CD4-positive, alpha-beta T cell treated with Interleukin-6 for 4 hours (primary cell): ENCODE data around the gene ACTA2.

Experiments used
- DNase-seq: peaks from one replicate; pipeline ENCODE4 v3.0.0-alpha.2; 2020; ENCODE audit warnings: mixed read lengths

The ACTA2 gene

DNA sequence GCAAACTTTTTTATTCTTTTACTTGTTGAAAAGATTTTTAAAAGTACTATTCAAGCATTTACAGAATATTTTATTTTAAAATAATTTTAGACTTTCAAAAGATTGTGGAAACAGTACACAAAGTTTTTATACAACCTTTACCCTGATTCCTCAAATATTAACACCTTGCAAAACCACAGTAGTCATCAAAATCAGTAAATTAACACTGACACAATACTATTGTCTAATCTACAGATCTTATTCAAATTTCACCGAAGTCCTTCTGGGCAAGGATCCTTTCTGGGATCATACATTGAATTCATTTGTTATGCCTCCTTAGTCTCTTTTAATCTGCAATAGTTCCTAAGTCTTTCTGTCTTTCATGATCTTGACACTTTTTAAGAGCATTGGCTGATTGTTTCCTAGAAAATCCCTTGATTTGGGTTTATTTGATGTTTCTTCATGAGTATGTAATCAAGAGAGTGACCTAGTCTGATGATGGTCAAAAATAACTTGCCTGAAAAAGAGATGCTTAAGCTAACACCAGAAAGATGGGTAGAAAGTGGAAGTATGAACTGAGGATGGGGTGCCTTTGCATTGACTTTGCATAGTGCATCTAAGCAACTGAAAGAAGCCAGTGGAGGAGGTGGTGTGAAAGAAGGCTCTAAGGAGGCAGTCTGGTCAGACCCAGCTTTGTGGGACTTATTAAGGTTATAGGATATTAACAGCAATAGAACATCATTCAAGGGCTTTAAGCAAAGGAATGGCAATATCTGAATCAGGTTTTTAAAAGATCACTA is 62.8 kb downstream of the ACTA2 start:
- DNase-seq, result no peak

DNA sequence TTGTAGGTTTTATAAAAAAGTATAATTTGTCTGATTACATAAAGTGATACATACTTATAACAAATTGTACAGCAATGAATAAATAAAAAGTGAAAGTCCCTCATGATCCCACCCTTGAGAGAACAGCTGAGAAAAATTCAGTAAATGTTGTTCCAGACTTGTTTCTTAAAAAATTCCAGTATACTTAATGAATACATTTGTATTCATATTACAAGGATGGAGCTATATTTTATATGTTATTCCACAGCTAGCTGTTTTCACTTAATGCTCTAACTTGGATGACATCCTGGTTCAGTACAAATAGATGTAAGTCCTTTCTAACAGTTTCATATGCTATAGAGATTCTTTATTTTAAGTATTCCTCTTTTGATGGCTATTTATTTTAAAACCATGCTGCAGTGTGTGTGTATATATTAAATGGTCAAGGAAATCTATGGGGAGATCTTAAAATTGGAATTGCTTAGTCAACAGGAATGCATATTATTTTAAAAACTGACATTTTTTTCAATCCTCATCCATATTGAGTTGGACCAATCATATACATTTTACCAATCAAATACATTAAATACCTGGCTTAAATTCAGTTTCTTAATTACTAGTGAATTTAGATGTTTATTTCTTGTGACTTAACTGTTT is 63.6 kb downstream of the ACTA2 start:
- DNase-seq, result no peak

- DNase-seq, result no peak
These were observed 66.0 kb downstream of the ACTA2 start for GRCh38 chr10:88886557-88886956.
